ENCODE data around the gene GNRH2. TPM values are rescaled to one million over a fixed set of nuclear protein-coding genes. Genes with fewer than 3 reads are reported as not detected.

GNRH2 gene
- total and polyA plus RNA-seq, 2 donors (not counting 3 experiments of a cell fraction or from before 2014, with no cell fraction given): 1.9 TPM; not detected in 1

- DNase-seq (ENCODE audit: low read depth, low spot score): no peak
- dilution Hi-C loops (cut with MboI; ENCODE audit: extremely low pct_ligation_motif_present, low sequenced_read_pairs): no loop called here
- Histone ChIP-seq H3K4me3 (replicated peaks in 1 of 3; ENCODE audit: insufficient read depth in 1 of 3, low read depth in 1 of 3, low read length in 3 of 3) (no peak overlapping the region), H3K9ac (replicated peaks; ENCODE audit: extremely low read depth, insufficient read depth, low read length) (no peak overlapping the region), H3K27me3 (ENCODE audit: control insufficient read depth in 2 of 2, insufficient read depth in 2 of 2, low read length in 2 of 2) (no peaks in the 10 kb centered on the region), H3K9me3 (replicated peaks; ENCODE audit: control insufficient read depth, insufficient read depth, low read length) (no peaks in the 10 kb centered on the region), H2AFZ (ENCODE audit: low read depth, low read length) (no peak overlapping the region), H4K20me1 (replicated peaks; ENCODE audit: control insufficient read depth, extremely low read depth, insufficient read depth, low read length) (no peaks in the 10 kb centered on the region), H3K4me1 (ENCODE audit: control insufficient read depth, extremely low read depth, insufficient read depth, low read length) (no peaks in the 10 kb centered on the region), H3K27ac (ENCODE audit: insufficient read depth, low read depth, low read length) (no peak overlapping the region), H3K4me2 (ENCODE audit: insufficient read depth, low read length) (no peak overlapping the region), H3K36me3 (ENCODE audit: control insufficient read depth in 2 of 2, extremely low read depth in 1 of 2, insufficient read depth in 2 of 2, low read length in 2 of 2) (peaks cover 0 to 34% of the 10 kb centered on the region in 2 experiments), H3K9me1 (replicated peaks; ENCODE audit: control insufficient read depth, extremely low read depth, insufficient read depth, low read length) (no peaks in the 10 kb centered on the region), H3K79me2 (ENCODE audit: control insufficient read depth, insufficient read depth, low read length) (no peaks in the 10 kb centered on the region)
- ChIA-PET POLR2A (no interaction called here), CTCF (no interaction called here)
- BruUV-seq (replicated peaks): no TSS peak
- no peak for FAIRE-seq
- intact Hi-C loops (cut with micrococcal nuclease): no loop called here
- TF ChIP-seq EZH2 (IDR thresholded peaks at IDR 0.05; ENCODE audit: borderline replicate concordance, low read depth, low read length, severe bottlenecking) (no peak), MYC (IDR thresholded peaks at IDR 0.05; ENCODE audit: low read depth, low read length) (no peak), MAX (IDR thresholded peaks at IDR 0.05; ENCODE audit: insufficient read depth, insufficient read length) (no peak), CTCF (IDR thresholded peaks at IDR 0.05; ENCODE audit: extremely low read depth in 1 of 2, insufficient read depth in 1 of 2, low read depth in 1 of 2, low read length in 2 of 2) (no peak), JUN (IDR thresholded peaks at IDR 0.05; ENCODE audit: borderline replicate concordance, insufficient read depth, insufficient read length, low read depth) (no peak), FOS (IDR thresholded peaks at IDR 0.05; ENCODE audit: borderline replicate concordance, insufficient read depth, low read length) (no peak), POLR2A (IDR thresholded peaks at IDR 0.05; ENCODE audit: low read depth, low read length) (no peak), POLR2AphosphoS5 (IDR thresholded peaks at IDR 0.05; ENCODE audit: insufficient read depth, low read depth, low read length) (no peak), GATA2 (IDR thresholded peaks at IDR 0.05; ENCODE audit: insufficient read depth, insufficient read length, low read depth, low read length) (no peak)
Observed at GRCh38 chr20:3021327-3021726, 22.1 kb upstream of the GNRH2 start.
